B cell (primary cell): ENCODE measurements around the gene CHST8. TPM values are rescaled to one million over a fixed set of nuclear protein-coding genes. Genes with fewer than 3 reads are reported as not detected.

Source experiments
- ATAC-seq: fragments of 200-7000 bp; cut with Tn5 transposase; one replicate; pipeline ENCODE4 v1.10.0; 2021; ENCODE audit warnings: low read depth, mild to moderate bottlenecking, moderate number of reproducible peaks, moderate library complexity
- CTCF ChIA-PET: fragments of 350-600 bp; sonication (Branson Sonifier 250); formaldehyde crosslinking; loops from one replicate; lab custom pipeline; 2021; ENCODE audit warnings: antibody characterized with exemption, inconsistent platforms; lab: Charles Lee
- POLR2A ChIA-PET: fragments of 350-600 bp; sonication (Branson Sonifier 250); formaldehyde crosslinking; loops from one replicate; lab custom pipeline; 2021; ENCODE audit warnings: antibody characterized with exemption; lab: Charles Lee
- DNase-seq: peaks from one replicate; pipeline ENCODE4 v3.0.0; 2013
- H2AFZ ChIP-seq: 2 replicates; pipeline ENCODE4 v1.6.1; 2012; ENCODE audit warnings: mild to moderate bottlenecking, low read depth, low read length; ENCODE audit not compliant: insufficient read depth, poor library complexity, severe bottlenecking
- H3K27ac ChIP-seq, 2 donors: 1 replicate in 1 of 2; 2 replicates in 1 of 2; pipeline ENCODE4 v1.5.1; 2012 to 2013; ENCODE audit warnings: low read length in 2 of 2, mild to moderate bottlenecking in 2 of 2, moderate library complexity in 1 of 2
- H3K27me3 ChIP-seq, 4 experiments: fragments of 200-600 bp in 1 of 4; sonication (generic) in 1 of 4; replicated peaks in 1 of 4; 1 replicate in 2 of 4; 2 replicates in 2 of 4; pipeline versions ENCODE4 v1.6.1 to v1.7.0; 2013 to 2016; ENCODE audit warnings: low read length in 3 of 4, mild to moderate bottlenecking in 2 of 4, mixed read lengths in 1 of 4, moderate library complexity in 1 of 4; ENCODE audit not compliant: insufficient read depth in 4 of 4, control insufficient read depth in 3 of 4; ENCODE audit errors: control extremely low read depth in 1 of 4
- H3K36me3 ChIP-seq, 2 experiments: replicated peaks in 1 of 2; 1 replicate in 1 of 2; 2 replicates in 1 of 2; pipeline versions ENCODE4 v1.6.1 to v1.7.1; 2013; ENCODE audit warnings: low read length in 1 of 2; ENCODE audit not compliant: insufficient read depth in 2 of 2, control insufficient read depth in 1 of 2; ENCODE audit errors: control extremely low read depth in 1 of 2, extremely low read depth in 1 of 2
- H3K4me1 ChIP-seq, 2 donors: fragments of 200-600 bp in 1 of 2; sonication (generic) in 1 of 2; 1 replicate in 1 of 2; 2 replicates in 1 of 2; pipeline versions ENCODE4 v1.5.1 to v1.6.1; 2013 to 2017; ENCODE audit warnings: low read length in 2 of 2; ENCODE audit not compliant: control insufficient read depth in 2 of 2, insufficient read depth in 2 of 2
- H3K4me2 ChIP-seq: replicated peaks from 2 replicates; pipeline ENCODE3; 2012; ENCODE audit warnings: mild to moderate bottlenecking, low read depth, low read length; ENCODE audit not compliant: poor library complexity, severe bottlenecking
- H3K4me3 ChIP-seq, 5 experiments: fragments of 200-600 bp in 1 of 5; sonication (generic) in 1 of 5; 1 replicate in 3 of 5; 2 replicates in 2 of 5; pipeline versions ENCODE4 v1.5.1 to v1.7.0; 2011 to 2016; ENCODE audit warnings: low read length in 4 of 5, mild to moderate bottlenecking in 4 of 5, low read depth in 2 of 5, control low read depth in 1 of 5, moderate library complexity in 1 of 5; ENCODE audit not compliant: insufficient read depth in 1 of 5; ENCODE audit errors: control extremely low read depth in 1 of 5, extremely low read depth in 1 of 5
- H3K79me2 ChIP-seq: fragments of 200-600 bp; sonication (generic); one replicate; pipeline ENCODE4 v1.6.0; 2016; ENCODE audit warnings: low read length; ENCODE audit not compliant: control insufficient read depth, insufficient read depth
- H3K9ac ChIP-seq: fragments of 200-600 bp; sonication (generic); 2 replicates; pipeline ENCODE4 v1.6.1; 2017; ENCODE audit warnings: mild to moderate bottlenecking, low read length, moderate library complexity
- H3K9me3 ChIP-seq, 3 donors: one replicate each; pipeline versions ENCODE4 v1.6.1 to v1.7.1; 2013; ENCODE audit warnings: low read length in 2 of 3; ENCODE audit not compliant: control insufficient read depth in 2 of 3, insufficient read depth in 1 of 3; ENCODE audit errors: control extremely low read depth in 1 of 3
- H4K20me1 ChIP-seq: 2 replicates; pipeline ENCODE4 v1.6.0; 2012; ENCODE audit warnings: mild to moderate bottlenecking, low read length; ENCODE audit not compliant: insufficient read depth, control insufficient read depth, poor library complexity, severe bottlenecking
- H3K27ac Mint-ChIP-seq: one replicate; pipeline ENCODE4 v1.8.0; 2021; ENCODE audit warnings: mixed read lengths
- H3K27me3 Mint-ChIP-seq: one replicate; pipeline ENCODE4 v1.8.0; 2021; ENCODE audit warnings: mixed read lengths
- H3K4me1 Mint-ChIP-seq: one replicate; pipeline ENCODE4 v1.8.0; 2021; ENCODE audit warnings: mixed read lengths
- H3K4me3 Mint-ChIP-seq: one replicate; pipeline ENCODE4 v1.8.0; 2021; ENCODE audit warnings: mixed read lengths
- H3K9me3 Mint-ChIP-seq: one replicate; pipeline ENCODE4 v1.8.0; 2022; ENCODE audit warnings: mixed read lengths; ENCODE audit not compliant: insufficient read depth
- EZH2 ChIP-seq: IDR thresholded peaks from 2 replicates; pipeline ENCODE4 v1.6.1; 2012; ENCODE audit warnings: borderline replicate concordance, low read depth, mild to moderate bottlenecking, moderate library complexity, low read length; ENCODE audit not compliant: insufficient read depth, poor library complexity, severe bottlenecking
- WGBS: methylation state at CpG from one replicate; pipeline ENCODE4 v1.1.5; 2013; ENCODE audit warnings: missing lambda C conversion rate; ENCODE audit not compliant: insufficient coverage; 5-methylcytosine and 5-hydroxymethylcytosine counted together
- intact Hi-C: fragments of 100-400 bp; cut with micrococcal nuclease; formaldehyde crosslinking; loops from one replicate; pipeline ENCODE4 v1.10.0; 2022
- polyA plus RNA-seq: library from polyadenylated mRNA; depleted of rRNA; stranded (reverse); fragments of >200 nt; gene quantifications from 2 replicates; pipeline ENCODE4 v1.2.3, GENCODE V29; 2012
- total RNA-seq, 2 donors: library from RNA; stranded (reverse); fragments of 120-200 nt in 1 of 2; gene quantifications; 1 replicate in 1 of 2; 2 replicates in 1 of 2; pipeline versions ENCODE4 v1.2.3 to v1.2.4, GENCODE V29; 2013 to 2022
- TF ChIP-seq, protein P1 (sequence below): fragments of 200-600 bp; IDR thresholded peaks from one replicate; pipeline ENCODE4 v1.8.0; 2022; ENCODE audit warnings: antibody characterized with exemption, mild to moderate bottlenecking

The CHST8 gene
- total and polyA plus RNA-seq, 2 donors (not counting 1 experiment from before 2014, with no cell fraction given): not detected

DNA sequence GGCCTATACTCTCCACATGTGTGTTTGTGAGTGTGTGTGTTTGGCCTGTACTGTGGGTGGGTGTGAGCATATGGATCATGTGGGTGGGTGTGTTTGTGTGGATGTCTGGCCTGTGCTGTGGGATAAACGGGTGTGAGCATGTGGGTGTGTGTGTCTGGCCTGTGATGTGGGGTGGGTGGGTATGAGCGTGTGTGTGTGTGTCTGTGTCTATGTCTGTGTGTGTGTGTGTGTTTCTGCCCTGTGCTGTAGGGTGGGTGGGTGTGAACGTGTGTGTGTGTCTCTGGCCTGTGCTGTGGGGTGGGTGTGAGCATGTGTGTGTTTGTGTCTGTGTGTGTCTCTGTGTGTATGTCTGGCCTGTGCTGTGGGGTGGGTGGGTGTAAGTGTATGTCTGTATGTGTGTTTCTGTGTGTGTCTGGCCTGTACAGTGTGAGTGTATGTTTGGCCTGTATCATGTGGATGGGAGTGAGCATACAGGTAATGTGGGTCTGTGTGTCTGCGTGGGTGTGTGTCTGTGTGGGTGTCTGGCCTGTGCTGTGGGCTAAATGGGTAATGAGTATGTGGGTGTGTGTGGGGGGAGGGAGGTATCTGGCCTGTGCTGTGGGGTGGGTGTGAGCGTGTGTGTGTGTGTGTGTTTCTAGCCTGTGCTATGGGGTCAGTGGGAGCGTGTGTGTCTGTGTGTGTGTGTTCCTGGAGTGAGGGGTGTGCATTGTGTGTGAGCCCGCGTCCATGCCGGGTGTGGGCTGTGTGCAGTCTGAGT lies 154.2 kb downstream of the CHST8 start:
- 91% methylated on average over 9 of the region's 9 CpGs for WGBS
- no peak overlapping the region for H3K4me3 Mint-ChIP-seq
- no peak overlapping the region for H2AFZ ChIP-seq
- H3K4me1 Mint-ChIP-seq: peaks cover 7% of the 10 kb centered on the region
- no peaks in the 10 kb centered on the region for H3K79me2 ChIP-seq
- H3K27ac Mint-ChIP-seq: no peak overlapping the region
- H3K9ac ChIP-seq: no peak overlapping the region
- H3K27ac ChIP-seq: no peak overlapping the region
- no peaks in the 10 kb centered on the region for H3K9me3 Mint-ChIP-seq
- DNase-seq (no peak), ATAC-seq (no peak)
- intact Hi-C loops: no loop called here
- POLR2A ChIA-PET: no interaction called here
- TF ChIP-seq EZH2: no peak
- TF ChIP-seq, protein P1, sequence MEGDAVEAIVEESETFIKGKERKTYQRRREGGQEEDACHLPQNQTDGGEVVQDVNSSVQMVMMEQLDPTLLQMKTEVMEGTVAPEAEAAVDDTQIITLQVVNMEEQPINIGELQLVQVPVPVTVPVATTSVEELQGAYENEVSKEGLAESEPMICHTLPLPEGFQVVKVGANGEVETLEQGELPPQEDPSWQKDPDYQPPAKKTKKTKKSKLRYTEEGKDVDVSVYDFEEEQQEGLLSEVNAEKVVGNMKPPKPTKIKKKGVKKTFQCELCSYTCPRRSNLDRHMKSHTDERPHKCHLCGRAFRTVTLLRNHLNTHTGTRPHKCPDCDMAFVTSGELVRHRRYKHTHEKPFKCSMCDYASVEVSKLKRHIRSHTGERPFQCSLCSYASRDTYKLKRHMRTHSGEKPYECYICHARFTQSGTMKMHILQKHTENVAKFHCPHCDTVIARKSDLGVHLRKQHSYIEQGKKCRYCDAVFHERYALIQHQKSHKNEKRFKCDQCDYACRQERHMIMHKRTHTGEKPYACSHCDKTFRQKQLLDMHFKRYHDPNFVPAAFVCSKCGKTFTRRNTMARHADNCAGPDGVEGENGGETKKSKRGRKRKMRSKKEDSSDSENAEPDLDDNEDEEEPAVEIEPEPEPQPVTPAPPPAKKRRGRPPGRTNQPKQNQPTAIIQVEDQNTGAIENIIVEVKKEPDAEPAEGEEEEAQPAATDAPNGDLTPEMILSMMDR: no peak
- CTCF ChIA-PET: interaction anchor here (1.1 to 1.2 kb wide), 2 partner anchors 320 to 321 kb away, joined by 3 to 5 read pairs; no protein-coding TSS in a partner anchor
- no peaks in the 10 kb centered on the region for H4K20me1 ChIP-seq
- H3K4me1 ChIP-seq: peaks cover 3 to 4% of the 10 kb centered on the region in 2 donors
- H3K27me3 Mint-ChIP-seq: peaks cover 38% of the 10 kb centered on the region
- peaks cover 0 to 27% (median 2%) of the 10 kb centered on the region in 4 experiments for H3K27me3 ChIP-seq
- H3K4me3 ChIP-seq: no peak overlapping the region
- H3K9me3 ChIP-seq: peaks cover 0 to 13% (median 0%) of the 10 kb centered on the region in 3 donors
- H3K4me2 ChIP-seq: no peak overlapping the region
- no peaks in the 10 kb centered on the region for H3K36me3 ChIP-seq

DNA sequence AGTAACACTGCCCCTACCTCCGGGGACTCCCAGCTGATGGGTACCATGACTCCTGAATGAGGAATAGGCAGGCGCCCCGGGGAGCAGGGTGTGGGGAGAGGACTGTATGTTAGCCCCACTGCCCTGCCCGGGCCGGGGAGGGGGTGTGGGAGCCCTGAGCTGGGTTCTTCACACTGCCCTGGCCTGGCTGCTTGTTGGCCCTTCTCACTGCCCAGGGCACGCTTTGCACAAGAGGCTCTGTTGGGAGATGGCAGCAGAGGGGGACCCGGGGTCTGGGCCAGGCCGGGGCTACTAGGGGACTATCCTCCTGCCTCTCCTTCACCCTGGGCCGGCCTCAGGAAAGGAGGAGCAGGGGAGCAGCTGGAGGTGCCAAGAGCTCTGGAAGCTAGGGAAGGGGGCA lies 155.6 kb downstream of the CHST8 start:
- no peaks in the 10 kb centered on the region for H3K79me2 ChIP-seq
- H3K4me1 ChIP-seq: peaks cover 3 to 4% of the 10 kb centered on the region in 2 donors
- ChIA-PET POLR2A (no interaction called here), CTCF (interaction anchor here (0.8 to 1.9 kb wide), 30 partner anchors 8 to 935 kb away, joined by 3 to 38 read pairs (median 5); no protein-coding TSS in a partner anchor)
- Mint-ChIP-seq H3K27me3 (peaks cover 45% of the 10 kb centered on the region), H3K27ac (no peak overlapping the region), H3K4me3 (no peak overlapping the region), H3K9me3 (no peaks in the 10 kb centered on the region), H3K4me1 (peaks cover 7% of the 10 kb centered on the region)
- 84% methylated on average over 7 of the region's 9 CpGs for WGBS
- H4K20me1 ChIP-seq: no peaks in the 10 kb centered on the region
- peaks cover 0 to 14% (median 0%) of the 10 kb centered on the region in 3 donors for H3K9me3 ChIP-seq
- intact Hi-C loops: no loop called here
- no peak overlapping the region for H3K4me2 ChIP-seq
- no peak overlapping the region for H3K9ac ChIP-seq
- H3K27me3 ChIP-seq: peaks cover 0 to 27% (median 2%) of the 10 kb centered on the region in 4 experiments
- H3K4me3 ChIP-seq: no peak overlapping the region
- no peak for DNase-seq
- ATAC-seq: no peak
- no peak overlapping the region for H3K27ac ChIP-seq
- no peak overlapping the region for H2AFZ ChIP-seq
- no peak for TF ChIP-seq EZH2
- TF ChIP-seq, protein P1: no peak
- H3K36me3 ChIP-seq: no peaks in the 10 kb centered on the region
